H1 (cell line): ENCODE results near the gene ENTPD2. TPM values are rescaled to one million over a fixed set of nuclear protein-coding genes. Genes with fewer than 3 reads are reported as not detected.

Experiments used
- CTCF ChIA-PET: fragments of 300-600 bp; sonication (Branson Sonifier 250); formaldehyde crosslinking; loops from one replicate; lab custom pipeline; 2021; ENCODE audit not compliant: partially characterized antibody; lab: Charles Lee
- POLR2A ChIA-PET: fragments of 300-600 bp; sonication (Branson Sonifier 250); formaldehyde crosslinking; loops from one replicate; lab custom pipeline; 2021; ENCODE audit warnings: inconsistent platforms; ENCODE audit not compliant: partially characterized antibody; lab: Charles Lee
- DNase-seq, 2 experiments: peaks; one replicate each; pipeline versions ENCODE4 v3.0.0 to v3.0.0-alpha.2; 2010 to 2022; ENCODE audit warnings: low spot score in 2 of 2, low read depth in 1 of 2, mixed read lengths in 1 of 2
- FAIRE-seq: peaks from 2 replicates; lab custom pipeline; 2011; peaks lifted over from hg19 to GRCh38; lab: Jason Lieb, UNC
- H2AFZ ChIP-seq: 2 replicates; pipeline ENCODE4 v1.8.1; 2012; ENCODE audit warnings: low read length, inconsistent platforms
- H2AK5ac ChIP-seq: 2 replicates; pipeline ENCODE4 v1.6.1; 2013; ENCODE audit warnings: low read depth, low read length
- H2BK120ac ChIP-seq: replicated peaks from 2 replicates; pipeline ENCODE3; 2013; ENCODE audit warnings: low read depth, low read length, inconsistent platforms
- H2BK12ac ChIP-seq: 2 replicates; pipeline ENCODE4 v1.6.1; 2013; ENCODE audit warnings: low read depth, low read length
- H2BK15ac ChIP-seq: 2 replicates; pipeline ENCODE4 v1.6.1; 2013; ENCODE audit warnings: low read length
- H2BK20ac ChIP-seq: 2 replicates; pipeline ENCODE4 v1.6.1; 2013; ENCODE audit warnings: low read length
- H2BK5ac ChIP-seq: 2 replicates; pipeline ENCODE4 v1.6.1; 2013; ENCODE audit warnings: low read depth, low read length
- H3K14ac ChIP-seq: 2 replicates; pipeline ENCODE4 v1.6.1; 2013; ENCODE audit warnings: inconsistent platforms; ENCODE audit not compliant: insufficient read length
- H3K18ac ChIP-seq: 2 replicates; pipeline ENCODE4 v1.6.1; 2013; ENCODE audit warnings: low read length; ENCODE audit errors: extremely low read depth
- H3K23ac ChIP-seq: 2 replicates; pipeline ENCODE4 v1.6.1; 2013; ENCODE audit warnings: inconsistent platforms; ENCODE audit not compliant: insufficient read length
- H3K23me2 ChIP-seq: 2 replicates; pipeline ENCODE4 v1.6.1; 2013; ENCODE audit warnings: low read depth, low read length
- H3K27ac ChIP-seq: 2 replicates; pipeline ENCODE4 v1.6.1; 2011; ENCODE audit warnings: low read depth, low read length, inconsistent platforms
- H3K27me3 ChIP-seq, 4 experiments: replicated peaks in 1 of 4; 1 replicate in 1 of 4; 2 replicates in 3 of 4; pipeline versions ENCODE4 v1.6.1 to v1.8.1; 2011 to 2013; ENCODE audit warnings: low read length in 3 of 4, mild to moderate bottlenecking in 3 of 4, inconsistent platforms in 2 of 4, mixed read lengths in 2 of 4, moderate library complexity in 1 of 4; ENCODE audit not compliant: control insufficient read depth in 3 of 4, insufficient read depth in 3 of 4; ENCODE audit errors: extremely low read depth in 1 of 4
- H3K36me3 ChIP-seq, 4 experiments: 2 replicates each; pipeline versions ENCODE4 v1.6.1 to v1.8.1; 2011 to 2013; ENCODE audit warnings: mild to moderate bottlenecking in 4 of 4, low read length in 3 of 4, moderate library complexity in 2 of 4, control low read depth in 1 of 4, inconsistent platforms in 1 of 4; ENCODE audit not compliant: insufficient read depth in 4 of 4, control insufficient read depth in 2 of 4
- H3K4ac ChIP-seq: replicated peaks from 2 replicates; pipeline ENCODE3; 2013; ENCODE audit warnings: low read length, low read depth, mixed read lengths, inconsistent platforms; ENCODE audit not compliant: insufficient read length
- H3K4me1 ChIP-seq, 4 experiments: replicated peaks in 1 of 4; 1 replicate in 1 of 4; 2 replicates in 3 of 4; pipeline versions ENCODE4 v1.6.1 to v1.8.1; 2011 to 2013; ENCODE audit warnings: low read length in 3 of 4, inconsistent platforms in 2 of 4, mixed read lengths in 1 of 4; ENCODE audit not compliant: insufficient read depth in 4 of 4, control insufficient read depth in 3 of 4
- H3K4me2 ChIP-seq, 2 experiments: 2 replicates each; pipeline versions ENCODE4 v1.6.1 to v1.8.1; 2011 to 2013; ENCODE audit warnings: low read depth in 2 of 2, low read length in 2 of 2, control low read depth in 1 of 2, inconsistent platforms in 1 of 2, mild to moderate bottlenecking in 1 of 2; ENCODE audit not compliant: insufficient read depth in 1 of 2
- H3K4me3 ChIP-seq, 4 experiments: fragments of 200-600, 300-600 bp in 1 of 4; sonication (generic), shearing (Covaris generic), sonication (Bioruptor Twin) in 1 of 4; 2 replicates each; pipeline versions ENCODE4 v1.5.1 to v1.8.1; 2011 to 2016; ENCODE audit warnings: low read length in 4 of 4, low read depth in 3 of 4, control low read depth in 2 of 4, inconsistent platforms in 2 of 4, mild to moderate bottlenecking in 2 of 4, mixed read lengths in 1 of 4, moderate library complexity in 1 of 4; ENCODE audit not compliant: insufficient read depth in 2 of 4; ENCODE audit errors: extremely low read depth in 1 of 4
- H3K56ac ChIP-seq: replicated peaks from 2 replicates; pipeline ENCODE3; 2013; ENCODE audit warnings: low read depth, mild to moderate bottlenecking, mixed read lengths, low read length, inconsistent platforms; ENCODE audit not compliant: insufficient read length
- H3K79me1 ChIP-seq: 2 replicates; pipeline ENCODE4 v1.6.1; 2013; ENCODE audit warnings: low read depth, low read length, control low read depth
- H3K79me2 ChIP-seq, 2 experiments: 2 replicates each; pipeline versions ENCODE4 v1.6.1 to v1.8.1; 2012 to 2013; ENCODE audit warnings: low read length in 2 of 2, mild to moderate bottlenecking in 2 of 2, inconsistent platforms in 1 of 2; ENCODE audit not compliant: insufficient read depth in 2 of 2, control insufficient read depth in 1 of 2
- H3K9ac ChIP-seq, 4 experiments: replicated peaks in 1 of 4; 1 replicate in 1 of 4; 2 replicates in 3 of 4; pipeline versions ENCODE4 v1.6.1 to v1.8.1; 2011 to 2013; ENCODE audit warnings: low read depth in 3 of 4, low read length in 3 of 4, control low read depth in 2 of 4, mild to moderate bottlenecking in 2 of 4, moderate library complexity in 2 of 4, inconsistent platforms in 1 of 4; ENCODE audit errors: extremely low read depth in 1 of 4
- H3K9me3 ChIP-seq, 2 experiments: 2 replicates each; pipeline versions ENCODE4 v1.6.1 to v1.8.1; 2012 to 2013; ENCODE audit warnings: mild to moderate bottlenecking in 2 of 2, moderate library complexity in 2 of 2, control low read depth in 1 of 2, inconsistent platforms in 1 of 2, low read depth in 1 of 2, low read length in 1 of 2, mixed read lengths in 1 of 2; ENCODE audit not compliant: insufficient read depth in 2 of 2
- H4K20me1 ChIP-seq, 2 experiments: replicated peaks in 1 of 2; 2 replicates each; pipeline versions ENCODE3 to v1.8.1; 2011 to 2013; ENCODE audit warnings: inconsistent platforms in 2 of 2, low read length in 2 of 2, mild to moderate bottlenecking in 1 of 2; ENCODE audit not compliant: insufficient read depth in 2 of 2, control insufficient read depth in 1 of 2
- H4K5ac ChIP-seq: 2 replicates; pipeline ENCODE4 v1.6.1; 2013; ENCODE audit warnings: low read length, low read depth, mixed read lengths, inconsistent platforms; ENCODE audit not compliant: insufficient read length
- H4K8ac ChIP-seq: 2 replicates; pipeline ENCODE4 v1.8.0; 2013; ENCODE audit warnings: mild to moderate bottlenecking, moderate library complexity, low read length, inconsistent platforms; ENCODE audit not compliant: insufficient read depth; ENCODE audit errors: extremely low read depth
- H4K91ac ChIP-seq: replicated peaks from 2 replicates; pipeline ENCODE3; 2013; ENCODE audit warnings: low read length, mixed read lengths, inconsistent platforms; ENCODE audit not compliant: insufficient read length
- CHD2 ChIP-seq: IDR thresholded peaks from 2 replicates; pipeline ENCODE4 v1.6.1; 2012; ENCODE audit warnings: low read length, improper control_type of control experiment
- GABPA ChIP-seq: IDR thresholded peaks from 2 replicates; pipeline ENCODE4 v1.6.1; 2011; ENCODE audit warnings: mild to moderate bottlenecking, low read length, moderate library complexity, borderline replicate concordance; ENCODE audit not compliant: insufficient read depth
- GTF2F1 ChIP-seq: IDR thresholded peaks from 2 replicates; pipeline ENCODE4 v1.6.1; 2012; ENCODE audit warnings: low read depth, low read length, improper control_type of control experiment, borderline replicate concordance
- KDM1A ChIP-seq: fragments of 200-600, 300-600 bp; sonication (generic); IDR thresholded peaks from 2 replicates; pipeline ENCODE4 v1.7.1; 2016; ENCODE audit warnings: mild to moderate bottlenecking, low read length, borderline replicate concordance
- PHF8 ChIP-seq: fragments of 200-600 bp; sonication (generic); conservative IDR thresholded peaks from 2 replicates; pipeline ENCODE4 v1.7.1; 2012; ENCODE audit warnings: low read depth, mild to moderate bottlenecking, inconsistent platforms, low read length, moderate library complexity
- POLR2AphosphoS5 ChIP-seq: IDR thresholded peaks from 2 replicates; pipeline ENCODE4 v1.6.1; 2011; ENCODE audit warnings: low read depth, low read length
- RNF2 ChIP-seq: fragments of 200-900, 300-1000 bp; sonication (generic); IDR thresholded peaks from 2 replicates; pipeline ENCODE4 v1.7.1; 2016; ENCODE audit warnings: borderline replicate concordance, low read depth, mild to moderate bottlenecking, antibody characterized with exemption, low read length; ENCODE audit not compliant: poor library complexity, severe bottlenecking; ENCODE audit errors: missing control alignments
- SP1 ChIP-seq: IDR thresholded peaks from 2 replicates; pipeline ENCODE4 v1.6.1; 2011; ENCODE audit warnings: low read depth, low read length
- YY1 ChIP-seq: IDR thresholded peaks from 2 replicates; pipeline ENCODE4 v1.6.1; 2011; ENCODE audit warnings: low read depth, mild to moderate bottlenecking, low read length
- WGBS, 2 experiments: shearing (Covaris generic) in 1 of 2; methylation state at CpG; one replicate each; pipeline versions ENCODE4 v1.1.6 to v1.1.7; 2013 to 2015; ENCODE audit warnings: low lambda C conversion rate in 2 of 2, mixed read lengths in 2 of 2, inconsistent platforms in 1 of 2, low coverage in 1 of 2, missing lambda C conversion rate in 1 of 2; ENCODE audit not compliant: insufficient replicate concordance in 2 of 2, insufficient coverage in 1 of 2, insufficient read length in 1 of 2; ENCODE audit errors: extremely low coverage in 1 of 2, missing lambda C conversion rate in 1 of 2; 5-methylcytosine and 5-hydroxymethylcytosine counted together
- polyA plus RNA-seq, 7 experiments: library from polyadenylated mRNA; depleted of rRNA in 3 of 7; stranded (reverse) in 5 of 7; unstranded in 2 of 7; fragments of >200 nt in 5 of 7; fragments of 200-250 nt in 2 of 7; gene quantifications; 1 replicate in 5 of 7; 2 replicates in 1 of 7; 4 replicates in 1 of 7; pipeline versions ENCODE4 v1.2.1 to v1.2.3, GENCODE V29; 2011 to 2013; ENCODE audit warnings: missing spikeins in 2 of 7, mixed read lengths in 2 of 7
- total RNA-seq: library from RNA; stranded (reverse); fragmentation: NEBNext Ultra II Directional; extraction: Animal tissue kit (Norgen Biotek cat#: 25700); gene quantifications from 2 replicates; pipeline ENCODE4 v1.2.1, GENCODE V29; 2021
- TF ChIP-seq, protein P1 (sequence below): IDR thresholded peaks from 2 replicates; pipeline ENCODE4 v1.6.1; 2012; ENCODE audit warnings: inconsistent platforms

ENTPD2 gene
- total and polyA plus RNA-seq, 2 of the 8 experiments (the other 6 are each of a cell fraction or from before 2014, with no cell fraction given), result 0.65 to 3.8 TPM

DNA sequence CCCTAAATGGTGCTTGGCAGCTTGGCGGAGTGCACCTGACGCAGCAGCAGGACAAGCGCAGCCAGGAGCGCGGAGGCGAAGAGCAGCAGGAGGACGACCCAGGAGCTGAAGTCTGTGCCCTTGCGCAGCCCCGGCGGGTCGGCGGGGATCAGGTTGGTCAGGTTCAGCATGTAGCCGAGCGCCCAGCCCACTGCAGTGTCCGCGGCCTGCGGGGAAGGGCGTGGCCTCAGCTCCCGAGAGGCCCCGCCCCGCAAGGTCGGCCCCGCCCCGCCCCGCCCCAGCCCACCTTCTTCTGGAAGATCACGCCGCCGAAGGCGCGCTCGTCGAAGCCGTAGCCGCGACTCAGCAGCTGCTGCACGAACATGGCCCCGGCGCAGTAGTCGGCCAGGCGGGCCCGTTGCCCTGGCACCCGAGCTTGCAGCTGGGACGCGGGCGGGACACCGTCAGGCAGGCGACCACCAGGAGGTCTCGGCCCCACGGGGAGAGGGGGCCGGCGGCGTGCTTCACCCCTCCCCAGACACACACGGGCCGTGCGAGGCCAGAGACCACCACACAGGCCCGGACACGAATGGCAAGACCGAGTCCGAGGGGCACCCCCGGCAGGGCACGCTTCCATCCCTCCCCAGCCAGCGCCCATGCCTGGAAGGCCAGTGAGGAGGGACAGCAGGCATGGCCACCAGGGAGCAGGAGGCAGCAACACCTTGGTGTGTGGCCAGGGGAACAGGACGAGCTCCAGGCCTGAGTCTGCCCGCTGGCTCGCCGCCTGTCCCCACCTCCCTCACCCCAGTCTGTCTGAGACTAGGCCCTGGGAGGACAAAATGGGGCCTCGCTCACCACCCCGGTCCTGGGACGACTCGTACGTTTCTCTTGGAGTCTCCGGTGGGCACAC, 5.0 kb downstream of the ENTPD2 start:
- Histone ChIP-seq H3K9ac (no peak overlapping the region), H3K9me3 (no peaks in the 10 kb centered on the region), H2BK120ac (no peak overlapping the region), H3K4me3 (no peak overlapping the region; a peak in 1 of 8 replicates), H4K20me1 (peaks cover 8 to 24% of the 10 kb centered on the region in 2 experiments), H2BK15ac (peak overlapping the region; percentile 81; the same call in 1 of the 2 replicates), H3K36me3 (no peaks in the 10 kb centered on the region), H3K23ac (no peak overlapping the region), H2AK5ac (no peak overlapping the region), H3K4ac (no peak overlapping the region), H3K27ac (no peak overlapping the region), H3K79me2 (peaks cover 0 to 2% of the 10 kb centered on the region in 2 experiments; a peak in 1 of 4 replicates), H3K56ac (no peak overlapping the region), H3K27me3 (peaks cover 25 to 74% (median 59%) of the 10 kb centered on the region in 4 experiments), H4K91ac (no peak overlapping the region), H3K18ac (no peak overlapping the region), H2BK12ac (no peak overlapping the region), H3K79me1 (peaks cover 8% of the 10 kb centered on the region), H3K4me1 (peaks cover 3 to 18% (median 10%) of the 10 kb centered on the region in 4 experiments; a peak in 6 of 7 replicates), H4K5ac (no peak overlapping the region), H3K14ac (no peak overlapping the region), H2BK5ac (no peak overlapping the region), H3K4me2 (peak overlapping the region; percentile 32 to 54; a peak in 3 of 4 replicates), H2BK20ac (no peak overlapping the region), H4K8ac (no peak overlapping the region; the same call in 1 of the 2 replicates), H3K23me2 (peaks cover 16% of the 10 kb centered on the region; the same call in 1 of the 2 replicates), H2AFZ (no peak overlapping the region)
- FAIRE-seq (no peak), DNase-seq (no peak)
- POLR2A ChIA-PET, result interaction anchor here (0.8 to 1.8 kb wide), 4 partner anchors 17 to 192 kb away, joined by 3 to 4 read pairs (median 4); partner anchors contain the start of genes SAPCD2 and TUBB4B
- CTCF ChIA-PET, result interaction anchor here (0.6 to 7.6 kb wide), 20 partner anchors 10 to 854 kb away, joined by 3 to 291 read pairs (median 4); partner anchors contain the start of genes ABCA2, CLIC3, FUT7 and SAPCD2
- 53% methylated on average over 41 of the region's 72 CpGs; no CpG with 5 or more reads in 1 of the 2 experiments for WGBS, 2 experiments
- no peak for TF ChIP-seq RNF2
- TF ChIP-seq CHD2, result no peak
- TF ChIP-seq GTF2F1, result no peak
- peak; percentile 61; the same call in 1 of the 2 replicates for TF ChIP-seq GABPA
- TF ChIP-seq KDM1A, result no peak
- TF ChIP-seq SP1, result no peak
- TF ChIP-seq, protein P1, sequence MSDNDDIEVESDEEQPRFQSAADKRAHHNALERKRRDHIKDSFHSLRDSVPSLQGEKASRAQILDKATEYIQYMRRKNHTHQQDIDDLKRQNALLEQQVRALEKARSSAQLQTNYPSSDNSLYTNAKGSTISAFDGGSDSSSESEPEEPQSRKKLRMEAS, result peak; percentile 62
- TF ChIP-seq PHF8, result no peak
- no peak for TF ChIP-seq POLR2AphosphoS5
- no peak for TF ChIP-seq YY1
